ENCODE results near the gene UST.

DNA sequence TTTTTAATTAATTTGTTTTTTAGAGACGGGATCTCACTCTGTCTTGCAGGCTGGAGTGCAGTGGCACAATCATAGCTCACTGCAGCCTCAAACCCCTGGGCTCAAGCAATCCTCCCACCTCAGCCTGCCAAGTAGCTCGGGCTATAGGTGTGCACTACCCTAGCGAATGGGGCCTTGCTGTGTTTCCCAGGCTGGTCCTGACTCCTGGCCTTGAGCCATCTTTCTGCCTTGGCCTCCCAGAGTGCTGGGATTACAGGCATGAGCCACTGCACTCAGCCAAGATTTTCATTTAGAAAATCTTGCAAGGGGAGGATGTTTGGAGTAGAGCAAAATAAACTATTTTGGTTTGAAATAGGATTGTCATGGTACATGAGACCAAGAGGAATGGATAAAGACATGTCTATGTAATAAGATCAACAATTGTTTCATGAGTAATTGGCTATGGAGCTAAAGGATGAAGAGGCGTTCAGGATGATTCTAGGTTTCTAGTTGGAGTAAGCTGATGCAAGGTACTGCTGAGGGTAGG, 237.8 kb downstream of the UST start:
- TF ChIP-seq CTCF (conservative IDR thresholded peaks at IDR 0.05; ENCODE audit: low read length) = no peak
- no peak for TF ChIP-seq EZH2phosphoT487 (IDR thresholded peaks at IDR 0.05; ENCODE audit: borderline replicate concordance, low read depth, low read length)

Data from OCI-LY7 (cell line).